ENCODE results near the gene ARF1.

GRCh38 chr1:228072658-228073043, 9.9 kb upstream of the ARF1 start:
- TF ChIP-seq CHD1 (IDR thresholded peaks at IDR 0.05; ENCODE audit: low read depth, low read length) (no peak), ATF3 (IDR thresholded peaks at IDR 0.05; ENCODE audit: borderline replicate concordance, extremely low read depth, low read depth, low read length) (no peak), TCF7 (IDR thresholded peaks at IDR 0.05; ENCODE audit: borderline replicate concordance) (no peak), CREB1 (IDR thresholded peaks at IDR 0.05; ENCODE audit: low read depth) (no peak), SMC3 (IDR thresholded peaks at IDR 0.05; ENCODE audit: borderline replicate concordance, low read length) (no peak), SRF (IDR thresholded peaks at IDR 0.05; ENCODE audit: low read depth in 2 of 2, low read length in 2 of 2) (no peak), EP300 (IDR thresholded peaks at IDR 0.05; ENCODE audit: borderline replicate concordance in 1 of 2, control insufficient read depth in 1 of 2, low read depth in 2 of 2, low read length in 2 of 2) (no peak)

All from GM12878 (cell line).